NCI-H510A (cell line): ENCODE data around the gene LY6G5C.
"Not testable (repeated sequence)": the region's sequence is repeated elsewhere in the genome, so short reads cannot be mapped to it uniquely, and the experiment has no call there.

Source experiments
- DNase-seq: peaks from one replicate; lab custom pipeline; 2025; lab: John Stamatoyannopoulos, UW

LY6G5C gene

GRCh38 chr6:31715022-31715958 lies 34.4 kb upstream of the LY6G5C start, which contains the start of gene LY6G6D:
Gene LY6G6D, plus strand, starts transcription at chr6:31715348. Its CDS starts 8 bp downstream, at chr6:31715356.
- no peak for DNase-seq

GRCh38 chr6:31713991-31714684 lies 33.3 kb upstream of the LY6G5C start:
- no peak for DNase-seq

GRCh38 chr6:31713465-31713864 lies 32.6 kb upstream of the LY6G5C start:
- DNase-seq, result no peak

GRCh38 chr6:31712296-31712695 lies 31.4 kb upstream of the LY6G5C start:
- DNase-seq, result no peak

- no peak for DNase-seq
Observed at GRCh38 chr6:31711233-31711632, 30.4 kb upstream of the LY6G5C start.

GRCh38 chr6:31710523-31711219 lies 29.8 kb upstream of the LY6G5C start:
- DNase-seq, result no peak

GRCh38 chr6:31709157-31709556 lies 28.3 kb upstream of the LY6G5C start:
- DNase-seq, result not testable (repeated sequence)

- DNase-seq, result no peak
Observed at GRCh38 chr6:31708224-31708623, 27.4 kb upstream of the LY6G5C start.

GRCh38 chr6:31707701-31708100 lies 26.8 kb upstream of the LY6G5C start:
- no peak for DNase-seq

- no peak for DNase-seq
Observed at GRCh38 chr6:31706599-31706998, 25.7 kb upstream of the LY6G5C start, which contains the start of gene LY6G6F. Gene LY6G6F, plus strand, starts transcription at chr6:31706866. Its CDS starts 41 bp downstream, at chr6:31706907.

- no peak for DNase-seq
Observed at GRCh38 chr6:31705931-31706330, 25.1 kb upstream of the LY6G5C start.

- peak; percentile 99 for DNase-seq
Observed at GRCh38 chr6:31702819-31703716, 22.2 kb upstream of the LY6G5C start, which contains the start of gene ABHD16A. Gene ABHD16A, minus strand, starts transcription at chr6:31703324. Its CDS starts 43 bp downstream, at chr6:31703281.

GRCh38 chr6:31702405-31702818 lies 21.5 kb upstream of the LY6G5C start:
- DNase-seq, result no peak

- DNase-seq, result no peak
Observed at GRCh38 chr6:31701666-31702404, 21.0 kb upstream of the LY6G5C start.

GRCh38 chr6:31700740-31701401 lies 20.0 kb upstream of the LY6G5C start:
- no peak for DNase-seq

- no peak for DNase-seq
Observed at GRCh38 chr6:31697555-31697954, 16.7 kb upstream of the LY6G5C start.

GRCh38 chr6:31693535-31693934 lies 12.7 kb upstream of the LY6G5C start:
- no peak for DNase-seq

- no peak for DNase-seq
Observed at GRCh38 chr6:31692886-31693285, 12.0 kb upstream of the LY6G5C start.

- DNase-seq, result no peak
Observed at GRCh38 chr6:31692353-31692752, 11.5 kb upstream of the LY6G5C start.

GRCh38 chr6:31691564-31692108 lies 10.8 kb upstream of the LY6G5C start:
- DNase-seq, result no peak
